ENCODE data around the gene POLE2.

DNA sequence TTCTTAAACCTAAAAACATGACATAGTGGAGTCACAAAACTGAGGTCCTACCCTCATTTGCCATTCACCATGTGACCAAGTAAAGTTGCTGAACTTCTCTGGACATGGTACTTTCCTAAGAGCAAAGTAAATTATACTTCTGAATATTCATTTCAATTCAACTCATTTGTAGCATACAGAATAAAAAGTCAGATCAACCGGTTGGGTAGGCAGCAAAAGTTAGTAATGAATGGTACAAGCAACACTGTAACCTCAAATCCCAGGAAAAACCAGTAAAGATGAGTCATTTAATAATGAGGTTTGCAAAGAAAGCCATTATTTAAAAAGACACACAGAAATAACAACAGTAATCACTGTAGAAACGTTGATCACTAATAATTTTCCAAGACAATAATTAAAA, 8.7 kb downstream of the POLE2 start:
- TF ChIP-seq, protein P1, sequence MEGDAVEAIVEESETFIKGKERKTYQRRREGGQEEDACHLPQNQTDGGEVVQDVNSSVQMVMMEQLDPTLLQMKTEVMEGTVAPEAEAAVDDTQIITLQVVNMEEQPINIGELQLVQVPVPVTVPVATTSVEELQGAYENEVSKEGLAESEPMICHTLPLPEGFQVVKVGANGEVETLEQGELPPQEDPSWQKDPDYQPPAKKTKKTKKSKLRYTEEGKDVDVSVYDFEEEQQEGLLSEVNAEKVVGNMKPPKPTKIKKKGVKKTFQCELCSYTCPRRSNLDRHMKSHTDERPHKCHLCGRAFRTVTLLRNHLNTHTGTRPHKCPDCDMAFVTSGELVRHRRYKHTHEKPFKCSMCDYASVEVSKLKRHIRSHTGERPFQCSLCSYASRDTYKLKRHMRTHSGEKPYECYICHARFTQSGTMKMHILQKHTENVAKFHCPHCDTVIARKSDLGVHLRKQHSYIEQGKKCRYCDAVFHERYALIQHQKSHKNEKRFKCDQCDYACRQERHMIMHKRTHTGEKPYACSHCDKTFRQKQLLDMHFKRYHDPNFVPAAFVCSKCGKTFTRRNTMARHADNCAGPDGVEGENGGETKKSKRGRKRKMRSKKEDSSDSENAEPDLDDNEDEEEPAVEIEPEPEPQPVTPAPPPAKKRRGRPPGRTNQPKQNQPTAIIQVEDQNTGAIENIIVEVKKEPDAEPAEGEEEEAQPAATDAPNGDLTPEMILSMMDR (IDR thresholded peaks at IDR 0.05): no peak
- TF ChIP-seq POLR2A (IDR thresholded peaks at IDR 0.05; ENCODE audit: low read depth): no peak
- no peak for TF ChIP-seq POLR2AphosphoS5 (IDR thresholded peaks at IDR 0.05)

Measured in esophagus muscularis mucosa (tissue), 3 donors.